Measurements from ENCODE around the gene TM4SF20.

DNA sequence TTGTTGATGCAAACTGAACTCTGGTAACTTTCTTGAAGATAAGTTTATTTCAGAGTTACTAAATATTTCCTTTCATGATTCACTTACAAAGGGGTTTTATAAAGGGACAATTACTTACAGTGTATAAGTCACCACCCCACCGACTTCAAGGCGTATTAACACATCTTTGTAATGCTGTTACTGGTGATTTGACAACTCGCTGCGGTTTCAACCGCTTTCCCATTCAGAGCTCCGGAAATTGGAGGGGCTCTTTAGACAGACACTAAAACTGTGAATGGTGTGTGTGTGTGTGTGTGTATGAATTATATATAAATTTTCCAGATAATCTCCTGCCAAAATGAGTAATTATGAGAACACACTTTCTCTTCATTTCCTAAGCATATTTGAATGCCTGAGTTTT lies 4.9 kb downstream of the TM4SF20 start:
- TF ChIP-seq, protein P1, sequence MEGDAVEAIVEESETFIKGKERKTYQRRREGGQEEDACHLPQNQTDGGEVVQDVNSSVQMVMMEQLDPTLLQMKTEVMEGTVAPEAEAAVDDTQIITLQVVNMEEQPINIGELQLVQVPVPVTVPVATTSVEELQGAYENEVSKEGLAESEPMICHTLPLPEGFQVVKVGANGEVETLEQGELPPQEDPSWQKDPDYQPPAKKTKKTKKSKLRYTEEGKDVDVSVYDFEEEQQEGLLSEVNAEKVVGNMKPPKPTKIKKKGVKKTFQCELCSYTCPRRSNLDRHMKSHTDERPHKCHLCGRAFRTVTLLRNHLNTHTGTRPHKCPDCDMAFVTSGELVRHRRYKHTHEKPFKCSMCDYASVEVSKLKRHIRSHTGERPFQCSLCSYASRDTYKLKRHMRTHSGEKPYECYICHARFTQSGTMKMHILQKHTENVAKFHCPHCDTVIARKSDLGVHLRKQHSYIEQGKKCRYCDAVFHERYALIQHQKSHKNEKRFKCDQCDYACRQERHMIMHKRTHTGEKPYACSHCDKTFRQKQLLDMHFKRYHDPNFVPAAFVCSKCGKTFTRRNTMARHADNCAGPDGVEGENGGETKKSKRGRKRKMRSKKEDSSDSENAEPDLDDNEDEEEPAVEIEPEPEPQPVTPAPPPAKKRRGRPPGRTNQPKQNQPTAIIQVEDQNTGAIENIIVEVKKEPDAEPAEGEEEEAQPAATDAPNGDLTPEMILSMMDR (IDR thresholded peaks at IDR 0.05) = no peak
- no peak for TF ChIP-seq POLR2A (IDR thresholded peaks at IDR 0.05)

All from lower leg skin (tissue), 3 donors.